ENCODE results near the gene RNF175. TPM values are rescaled to one million over a fixed set of nuclear protein-coding genes. Genes with fewer than 3 reads are reported as not detected.

The RNF175 gene
- under 1 TPM; 0.06 to 0.12 TPM for polyA plus RNA-seq

- Histone ChIP-seq H3K4me3 (ENCODE audit: low read depth in 1 of 2, low read length in 2 of 2) (peak within 1 kb of the TSS; percentile 47 to 49), H3K4me1 (ENCODE audit: control insufficient read depth in 2 of 2, insufficient read depth in 2 of 2, low read length in 1 of 2) (no peaks in the 10 kb centered on the region), H3K27ac (ENCODE audit: low read depth in 2 of 2, low read length in 1 of 2) (no peak within 1 kb of the TSS), H3K36me3 (ENCODE audit: control insufficient read depth in 2 of 2, insufficient read depth in 2 of 2, low read length in 1 of 2) (no peaks in the 10 kb centered on the region), H3K9me3 (ENCODE audit: control insufficient read depth in 2 of 2, insufficient read depth in 1 of 2, low read depth in 1 of 2, low read length in 1 of 2) (no peaks in the 10 kb centered on the region), H3K27me3 (ENCODE audit: control insufficient read depth in 1 of 2, insufficient read depth in 2 of 2, low read length in 2 of 2) (no peaks in the 10 kb centered on the region)
- WGBS, 2 donors, result 8% methylated on average over 53 to 76 of the region's 76 CpGs
Observed at GRCh38 chr4:153759407-153760316, at the start of gene RNF175. RNF175 (minus strand) TSS chr4:153760024; CDS start chr4:153759862, 162 bp downstream.

GRCh38 chr4:153809307-153809706 is 49.5 kb upstream of the RNF175 start:
- Histone ChIP-seq H3K9me3 (ENCODE audit: control insufficient read depth in 2 of 2, insufficient read depth in 1 of 2, low read depth in 1 of 2, low read length in 1 of 2) (no peaks in the 10 kb centered on the region), H3K27me3 (ENCODE audit: control insufficient read depth in 1 of 2, insufficient read depth in 2 of 2, low read length in 2 of 2) (no peaks in the 10 kb centered on the region), H3K27ac (ENCODE audit: low read depth in 2 of 2, low read length in 1 of 2) (no peak overlapping the region), H3K4me3 (ENCODE audit: low read depth in 1 of 2, low read length in 2 of 2) (no peak overlapping the region), H3K4me1 (ENCODE audit: control insufficient read depth in 2 of 2, insufficient read depth in 2 of 2, low read length in 1 of 2) (no peaks in the 10 kb centered on the region), H3K36me3 (ENCODE audit: control insufficient read depth in 2 of 2, insufficient read depth in 2 of 2, low read length in 1 of 2) (no peaks in the 10 kb centered on the region)

- Histone ChIP-seq H3K27me3 (ENCODE audit: control insufficient read depth in 1 of 2, insufficient read depth in 2 of 2, low read length in 2 of 2) (no peaks in the 10 kb centered on the region), H3K27ac (ENCODE audit: low read depth in 2 of 2, low read length in 1 of 2) (no peak overlapping the region), H3K9me3 (ENCODE audit: control insufficient read depth in 2 of 2, insufficient read depth in 1 of 2, low read depth in 1 of 2, low read length in 1 of 2) (no peaks in the 10 kb centered on the region), H3K4me3 (ENCODE audit: low read depth in 1 of 2, low read length in 2 of 2) (no peak overlapping the region), H3K4me1 (ENCODE audit: control insufficient read depth in 2 of 2, insufficient read depth in 2 of 2, low read length in 1 of 2) (no peaks in the 10 kb centered on the region), H3K36me3 (ENCODE audit: control insufficient read depth in 2 of 2, insufficient read depth in 2 of 2, low read length in 1 of 2) (no peaks in the 10 kb centered on the region)
- 44 to 68% methylated on average over 1 of the region's 1 CpG for WGBS, 2 donors
Observed at GRCh38 chr4:153808175-153808574, 48.4 kb upstream of the RNF175 start.

GRCh38 chr4:153806073-153806472 is 46.2 kb upstream of the RNF175 start:
- no peak overlapping the region for H3K27ac ChIP-seq (ENCODE audit: low read depth in 2 of 2, low read length in 1 of 2)
- H3K27me3 ChIP-seq (ENCODE audit: control insufficient read depth in 1 of 2, insufficient read depth in 2 of 2, low read length in 2 of 2), result no peaks in the 10 kb centered on the region
- no peak overlapping the region for H3K4me3 ChIP-seq (ENCODE audit: low read depth in 1 of 2, low read length in 2 of 2)
- H3K4me1 ChIP-seq (ENCODE audit: control insufficient read depth in 2 of 2, insufficient read depth in 2 of 2, low read length in 1 of 2), result no peaks in the 10 kb centered on the region
- 92 to 94% methylated on average over 30 of the region's 30 CpGs for whole genome bisulfite sequencing, 2 donors
- no peaks in the 10 kb centered on the region for H3K36me3 ChIP-seq (ENCODE audit: control insufficient read depth in 2 of 2, insufficient read depth in 2 of 2, low read length in 1 of 2)
- H3K9me3 ChIP-seq (ENCODE audit: control insufficient read depth in 2 of 2, insufficient read depth in 1 of 2, low read depth in 1 of 2, low read length in 1 of 2), result no peaks in the 10 kb centered on the region

GRCh38 chr4:153804722-153805121 is 44.9 kb upstream of the RNF175 start:
- no peaks in the 10 kb centered on the region for H3K4me1 ChIP-seq (ENCODE audit: control insufficient read depth in 2 of 2, insufficient read depth in 2 of 2, low read length in 1 of 2)
- no peak overlapping the region for H3K27ac ChIP-seq (ENCODE audit: low read depth in 2 of 2, low read length in 1 of 2)
- H3K36me3 ChIP-seq (ENCODE audit: control insufficient read depth in 2 of 2, insufficient read depth in 2 of 2, low read length in 1 of 2), result no peaks in the 10 kb centered on the region
- H3K27me3 ChIP-seq (ENCODE audit: control insufficient read depth in 1 of 2, insufficient read depth in 2 of 2, low read length in 2 of 2), result no peaks in the 10 kb centered on the region
- 32% methylated on average over 3 of the region's 3 CpGs for WGBS, 2 donors
- no peaks in the 10 kb centered on the region for H3K9me3 ChIP-seq (ENCODE audit: control insufficient read depth in 2 of 2, insufficient read depth in 1 of 2, low read depth in 1 of 2, low read length in 1 of 2)
- no peak overlapping the region for H3K4me3 ChIP-seq (ENCODE audit: low read depth in 1 of 2, low read length in 2 of 2)

GRCh38 chr4:153799694-153800074 is 39.9 kb upstream of the RNF175 start:
- no peaks in the 10 kb centered on the region for H3K27me3 ChIP-seq (ENCODE audit: control insufficient read depth in 1 of 2, insufficient read depth in 2 of 2, low read length in 2 of 2)
- H3K36me3 ChIP-seq (ENCODE audit: control insufficient read depth in 2 of 2, insufficient read depth in 2 of 2, low read length in 1 of 2), result no peaks in the 10 kb centered on the region
- no peaks in the 10 kb centered on the region for H3K4me1 ChIP-seq (ENCODE audit: control insufficient read depth in 2 of 2, insufficient read depth in 2 of 2, low read length in 1 of 2)
- no peak overlapping the region for H3K27ac ChIP-seq (ENCODE audit: low read depth in 2 of 2, low read length in 1 of 2)
- no peak overlapping the region for H3K4me3 ChIP-seq (ENCODE audit: low read depth in 1 of 2, low read length in 2 of 2)
- H3K9me3 ChIP-seq (ENCODE audit: control insufficient read depth in 2 of 2, insufficient read depth in 1 of 2, low read depth in 1 of 2, low read length in 1 of 2), result no peaks in the 10 kb centered on the region
- 27 to 37% methylated on average over 2 of the region's 2 CpGs for WGBS, 2 donors

GRCh38 chr4:153798901-153799693 is 39.3 kb upstream of the RNF175 start:
- 67 to 74% methylated on average over 3 of the region's 3 CpGs for WGBS, 2 donors
- no peaks in the 10 kb centered on the region for H3K27me3 ChIP-seq (ENCODE audit: control insufficient read depth in 1 of 2, insufficient read depth in 2 of 2, low read length in 2 of 2)
- H3K27ac ChIP-seq (ENCODE audit: low read depth in 2 of 2, low read length in 1 of 2), result no peak overlapping the region

GRCh38 chr4:153798420-153798819 is 38.6 kb upstream of the RNF175 start:
- no peaks in the 10 kb centered on the region for H3K27me3 ChIP-seq (ENCODE audit: control insufficient read depth in 1 of 2, insufficient read depth in 2 of 2, low read length in 2 of 2)
- no peaks in the 10 kb centered on the region for H3K36me3 ChIP-seq (ENCODE audit: control insufficient read depth in 2 of 2, insufficient read depth in 2 of 2, low read length in 1 of 2)
- WGBS, 2 donors, result 45 to 57% methylated on average over 3 of the region's 3 CpGs
- H3K9me3 ChIP-seq (ENCODE audit: control insufficient read depth in 2 of 2, insufficient read depth in 1 of 2, low read depth in 1 of 2, low read length in 1 of 2), result no peaks in the 10 kb centered on the region
- H3K4me3 ChIP-seq (ENCODE audit: low read depth in 1 of 2, low read length in 2 of 2), result no peak overlapping the region
- H3K4me1 ChIP-seq (ENCODE audit: control insufficient read depth in 2 of 2, insufficient read depth in 2 of 2, low read length in 1 of 2), result no peaks in the 10 kb centered on the region
- H3K27ac ChIP-seq (ENCODE audit: low read depth in 2 of 2, low read length in 1 of 2), result no peak overlapping the region

More at GRCh38 chr4:153798901-153799693, 39.3 kb upstream of the RNF175 start:
- H3K9me3 ChIP-seq (ENCODE audit: control insufficient read depth in 2 of 2, insufficient read depth in 1 of 2, low read depth in 1 of 2, low read length in 1 of 2), result no peaks in the 10 kb centered on the region
- no peak overlapping the region for H3K4me3 ChIP-seq (ENCODE audit: low read depth in 1 of 2, low read length in 2 of 2)
- no peaks in the 10 kb centered on the region for H3K4me1 ChIP-seq (ENCODE audit: control insufficient read depth in 2 of 2, insufficient read depth in 2 of 2, low read length in 1 of 2)
- H3K36me3 ChIP-seq (ENCODE audit: control insufficient read depth in 2 of 2, insufficient read depth in 2 of 2, low read length in 1 of 2), result no peaks in the 10 kb centered on the region

GRCh38 chr4:153794006-153794405 is 34.2 kb upstream of the RNF175 start:
- H3K36me3 ChIP-seq (ENCODE audit: control insufficient read depth in 2 of 2, insufficient read depth in 2 of 2, low read length in 1 of 2), result no peaks in the 10 kb centered on the region
- peaks cover 5 to 26% of the 10 kb centered on the region in 2 donors for H3K27me3 ChIP-seq (ENCODE audit: control insufficient read depth in 1 of 2, insufficient read depth in 2 of 2, low read length in 2 of 2)
- WGBS, 2 donors, result 72 to 82% methylated on average over 5 of the region's 5 CpGs

More at GRCh38 chr4:153794006-153794405, 34.2 kb upstream of the RNF175 start:
- peaks cover 8 to 15% of the 10 kb centered on the region in 2 donors for H3K4me1 ChIP-seq (ENCODE audit: control insufficient read depth in 2 of 2, insufficient read depth in 2 of 2, low read length in 1 of 2)
- no peaks in the 10 kb centered on the region for H3K9me3 ChIP-seq (ENCODE audit: control insufficient read depth in 2 of 2, insufficient read depth in 1 of 2, low read depth in 1 of 2, low read length in 1 of 2)
- no peak overlapping the region for H3K4me3 ChIP-seq (ENCODE audit: low read depth in 1 of 2, low read length in 2 of 2)
- H3K27ac ChIP-seq (ENCODE audit: low read depth in 2 of 2, low read length in 1 of 2), result no peak overlapping the region

Data from esophagus (tissue), 2 donors.